ENCODE data around the gene LIPJ.

LIPJ gene

GRCh38 chr10:88562152-88562551, 24.4 kb upstream of the LIPJ start:
- no peaks in the 10 kb centered on the region for H3K9me3 Mint-ChIP-seq
- H3K36me3 Mint-ChIP-seq: peaks cover 3% of the 10 kb centered on the region
- H3K4me3 Mint-ChIP-seq: no peak overlapping the region
- H3K27ac Mint-ChIP-seq: no peak overlapping the region
- H3K27me3 Mint-ChIP-seq: no peaks in the 10 kb centered on the region
- DNase-seq (ENCODE audit: low spot score in 2 of 2) (no peak), ATAC-seq (ENCODE audit: low read depth) (no peak)
- no peaks in the 10 kb centered on the region for H3K4me1 Mint-ChIP-seq

- Mint-ChIP-seq H3K4me1 (no peaks in the 10 kb centered on the region), H3K36me3 (peaks cover 3% of the 10 kb centered on the region), H3K4me3 (no peak overlapping the region), H3K27me3 (no peaks in the 10 kb centered on the region), H3K9me3 (no peaks in the 10 kb centered on the region), H3K27ac (no peak overlapping the region)
- DNase-seq (ENCODE audit: low spot score in 2 of 2) (no peak), ATAC-seq (ENCODE audit: low read depth) (peak; percentile 62)
Measured at GRCh38 chr10:88565072-88565471, 21.5 kb upstream of the LIPJ start.

- peak overlapping the region; percentile 94 for H3K27ac Mint-ChIP-seq
- H3K36me3 Mint-ChIP-seq: peaks cover 4% of the 10 kb centered on the region
- no peaks in the 10 kb centered on the region for H3K27me3 Mint-ChIP-seq
- DNase-seq (ENCODE audit: low spot score in 2 of 2) (no peak), ATAC-seq (ENCODE audit: low read depth) (no peak)
- peak overlapping the region; percentile 90 for H3K4me3 Mint-ChIP-seq
- H3K9me3 Mint-ChIP-seq: no peaks in the 10 kb centered on the region
- H3K4me1 Mint-ChIP-seq: peaks cover 5% of the 10 kb centered on the region
Measured at GRCh38 chr10:88582411-88582805, 4.2 kb upstream of the LIPJ start.

- peak; percentile 70 to 71 for DNase-seq (ENCODE audit: low spot score in 2 of 2)
- Mint-ChIP-seq H3K4me3 (peak within 1 kb of the TSS; percentile 90), H3K27ac (peak within 1 kb of the TSS; percentile 94), H3K36me3 (peaks cover 4% of the 10 kb centered on the region), H3K27me3 (no peaks in the 10 kb centered on the region), H3K9me3 (no peaks in the 10 kb centered on the region), H3K4me1 (peaks cover 5% of the 10 kb centered on the region)
- peak; percentile 87 for ATAC-seq (ENCODE audit: low read depth)
Measured at GRCh38 chr10:88582806-88583583, 3.6 kb upstream of the LIPJ start, which contains the start of gene RNLS. Gene RNLS, minus strand, starts transcription at chr10:88583318.

GRCh38 chr10:88583584-88583957, 3.0 kb upstream of the LIPJ start:
- no peak for ATAC-seq (ENCODE audit: low read depth)
- no peaks in the 10 kb centered on the region for H3K9me3 Mint-ChIP-seq

GRCh38 chr10:88592381-88592780, 5.8 kb downstream of the LIPJ start:
- no peaks in the 10 kb centered on the region for H3K36me3 Mint-ChIP-seq
- H3K4me3 Mint-ChIP-seq: no peak overlapping the region
- no peaks in the 10 kb centered on the region for H3K27me3 Mint-ChIP-seq
- no peak for DNase-seq (ENCODE audit: low spot score in 2 of 2)
- no peak for ATAC-seq (ENCODE audit: low read depth)
- no peaks in the 10 kb centered on the region for H3K9me3 Mint-ChIP-seq
- no peak overlapping the region for H3K27ac Mint-ChIP-seq
- H3K4me1 Mint-ChIP-seq: no peaks in the 10 kb centered on the region

More at GRCh38 chr10:88583584-88583957, 3.0 kb upstream of the LIPJ start:
- H3K27ac Mint-ChIP-seq: peak overlapping the region; percentile 94
- no peaks in the 10 kb centered on the region for H3K27me3 Mint-ChIP-seq
- no peak for DNase-seq (ENCODE audit: low spot score in 2 of 2)
- peaks cover 5% of the 10 kb centered on the region for H3K4me1 Mint-ChIP-seq
- H3K4me3 Mint-ChIP-seq: peak overlapping the region; percentile 90
- H3K36me3 Mint-ChIP-seq: peaks cover 4% of the 10 kb centered on the region

- Mint-ChIP-seq H3K27ac (no peak overlapping the region), H3K36me3 (no peaks in the 10 kb centered on the region), H3K4me1 (peaks cover 2% of the 10 kb centered on the region), H3K4me3 (no peak overlapping the region), H3K27me3 (no peaks in the 10 kb centered on the region), H3K9me3 (no peaks in the 10 kb centered on the region)
- ATAC-seq (ENCODE audit: low read depth) (no peak), DNase-seq (ENCODE audit: low spot score in 2 of 2) (no peak)
Measured at GRCh38 chr10:88592906-88593305, 6.3 kb downstream of the LIPJ start.

- Mint-ChIP-seq H3K27ac (no peak overlapping the region), H3K36me3 (no peaks in the 10 kb centered on the region), H3K9me3 (no peaks in the 10 kb centered on the region), H3K4me1 (peaks cover 9% of the 10 kb centered on the region), H3K27me3 (no peaks in the 10 kb centered on the region), H3K4me3 (no peak overlapping the region)
- DNase-seq (ENCODE audit: low spot score in 2 of 2): no peak
- no peak for ATAC-seq (ENCODE audit: low read depth)
Measured at GRCh38 chr10:88594482-88594881, 7.9 kb downstream of the LIPJ start.

GRCh38 chr10:88598055-88598454, 11.5 kb downstream of the LIPJ start:
- Mint-ChIP-seq H3K4me1 (peaks cover 9% of the 10 kb centered on the region), H3K4me3 (no peak overlapping the region), H3K9me3 (no peaks in the 10 kb centered on the region), H3K36me3 (no peaks in the 10 kb centered on the region), H3K27me3 (no peaks in the 10 kb centered on the region), H3K27ac (no peak overlapping the region)
- DNase-seq (ENCODE audit: low spot score in 2 of 2) (no peak), ATAC-seq (ENCODE audit: low read depth) (peak; percentile 76)

GRCh38 chr10:88608052-88608732, 21.6 kb downstream of the LIPJ start:
- ATAC-seq (ENCODE audit: low read depth): peak; percentile 45
- Mint-ChIP-seq H3K36me3 (peaks cover 2% of the 10 kb centered on the region), H3K9me3 (no peaks in the 10 kb centered on the region), H3K27ac (no peak overlapping the region), H3K4me3 (no peak overlapping the region), H3K27me3 (no peaks in the 10 kb centered on the region), H3K4me1 (peaks cover 7% of the 10 kb centered on the region)
- no peak for DNase-seq (ENCODE audit: low spot score in 2 of 2)

- H3K4me3 Mint-ChIP-seq: no peak overlapping the region
- H3K27me3 Mint-ChIP-seq: no peaks in the 10 kb centered on the region
- DNase-seq (ENCODE audit: low spot score in 2 of 2) (no peak), ATAC-seq (ENCODE audit: low read depth) (no peak)
- no peak overlapping the region for H3K27ac Mint-ChIP-seq
- peaks cover 2% of the 10 kb centered on the region for H3K36me3 Mint-ChIP-seq
- H3K9me3 Mint-ChIP-seq: no peaks in the 10 kb centered on the region
- H3K4me1 Mint-ChIP-seq: peaks cover 7% of the 10 kb centered on the region
Measured at GRCh38 chr10:88608780-88609179, 22.2 kb downstream of the LIPJ start.

- DNase-seq (ENCODE audit: low spot score in 2 of 2) (no peak), ATAC-seq (ENCODE audit: low read depth) (no peak)
- no peak overlapping the region for H3K27ac Mint-ChIP-seq
- no peaks in the 10 kb centered on the region for H3K27me3 Mint-ChIP-seq
- no peaks in the 10 kb centered on the region for H3K36me3 Mint-ChIP-seq
- no peaks in the 10 kb centered on the region for H3K9me3 Mint-ChIP-seq
- no peak overlapping the region for H3K4me3 Mint-ChIP-seq
- H3K4me1 Mint-ChIP-seq: no peaks in the 10 kb centered on the region
Measured at GRCh38 chr10:88616250-88616977, 29.9 kb downstream of the LIPJ start.

- DNase-seq (ENCODE audit: low spot score in 2 of 2) (no peak), ATAC-seq (ENCODE audit: low read depth) (no peak)
- Mint-ChIP-seq H3K4me3 (no peak overlapping the region), H3K27ac (no peak overlapping the region), H3K9me3 (no peaks in the 10 kb centered on the region), H3K36me3 (no peaks in the 10 kb centered on the region), H3K27me3 (peaks cover 2% of the 10 kb centered on the region), H3K4me1 (no peaks in the 10 kb centered on the region)
Measured at GRCh38 chr10:88617772-88618300, 31.3 kb downstream of the LIPJ start.

GRCh38 chr10:88618496-88618895, 31.9 kb downstream of the LIPJ start:
- H3K9me3 Mint-ChIP-seq: no peaks in the 10 kb centered on the region
- no peak for ATAC-seq (ENCODE audit: low read depth)
- H3K4me1 Mint-ChIP-seq: no peaks in the 10 kb centered on the region
- no peak overlapping the region for H3K4me3 Mint-ChIP-seq
- H3K36me3 Mint-ChIP-seq: no peaks in the 10 kb centered on the region
- H3K27me3 Mint-ChIP-seq: peaks cover 2% of the 10 kb centered on the region
- no peak for DNase-seq (ENCODE audit: low spot score in 2 of 2)
- H3K27ac Mint-ChIP-seq: no peak overlapping the region
